Naive thymus-derived CD8-positive, alpha-beta T cell (primary cell): ENCODE data around the gene TCF7L2. TPM values are rescaled to one million over a fixed set of nuclear protein-coding genes. Genes with fewer than 3 reads are reported as not detected.

Source experiments
- ATAC-seq, 2 donors: fragments of 150-1000 bp; cut with Tn5 transposase in 1 of 2; sonication (Bioruptor Pico), chemical (Tn5 transposase) in 1 of 2; 1 replicate in 1 of 2; 2 replicates in 1 of 2; pipeline ENCODE4 v1.10.0; 2021; ENCODE audit warnings: mild to moderate bottlenecking in 2 of 2, moderate library complexity in 2 of 2
- POLR2A ChIA-PET: fragments of 350-600 bp; sonication (Branson Sonifier 250); formaldehyde crosslinking; loops from one replicate; lab custom pipeline; 2021; ENCODE audit warnings: antibody characterized with exemption; lab: Charles Lee
- DNase-seq, 10 donors: peaks; one replicate each; pipeline versions ENCODE4 v3.0.0 to v3.0.0-alpha.2; 2020 to 2022
- H3K27ac Mint-ChIP-seq, 10 donors: one replicate each; pipeline ENCODE4 v1.8.0; 2020 to 2022; ENCODE audit warnings: mild to moderate bottlenecking in 10 of 10, mixed read lengths in 10 of 10, moderate library complexity in 4 of 10, inconsistent platforms in 1 of 10
- H3K27me3 Mint-ChIP-seq, 5 donors: one replicate each; pipeline ENCODE4 v1.8.0; 2021 to 2022; ENCODE audit warnings: mixed read lengths in 5 of 5
- H3K36me3 Mint-ChIP-seq, 3 donors: one replicate each; pipeline ENCODE4 v1.8.0; 2020 to 2022; ENCODE audit warnings: mixed read lengths in 3 of 3, mild to moderate bottlenecking in 2 of 3, inconsistent platforms in 1 of 3
- H3K4me1 Mint-ChIP-seq, 4 donors: one replicate each; pipeline ENCODE4 v1.8.0; 2021 to 2022; ENCODE audit warnings: mixed read lengths in 4 of 4
- H3K4me3 Mint-ChIP-seq, 10 donors: one replicate each; pipeline ENCODE4 v1.8.0; 2020 to 2022; ENCODE audit warnings: mild to moderate bottlenecking in 10 of 10, mixed read lengths in 10 of 10, moderate library complexity in 6 of 10, inconsistent platforms in 1 of 10
- H3K9me3 Mint-ChIP-seq, 9 donors: one replicate each; pipeline ENCODE4 v1.8.0; 2020 to 2022; ENCODE audit warnings: mixed read lengths in 9 of 9, mild to moderate bottlenecking in 3 of 9, inconsistent platforms in 1 of 9, moderate library complexity in 1 of 9
- polyA plus RNA-seq, 3 donors: library from polyadenylated mRNA; unstranded; fragments of 300-500 nt; fragmentation: Illumina TruSeq; gene quantifications; one replicate each; pipeline ENCODE4 v1.2.3, GENCODE V29; 2021
- total RNA-seq, 8 experiments: library from RNA in 2 of 8; stranded (reverse) in 2 of 8; gene quantifications; one replicate each; pipeline ENCODE4 v1.2.3 and lab custom pipeline; 2021 to 2026

The TCF7L2 gene
- total and polyA plus RNA-seq, 5 experiments from 2014 or later = 1.6 to 6.0 (median 4.1) TPM

DNA sequence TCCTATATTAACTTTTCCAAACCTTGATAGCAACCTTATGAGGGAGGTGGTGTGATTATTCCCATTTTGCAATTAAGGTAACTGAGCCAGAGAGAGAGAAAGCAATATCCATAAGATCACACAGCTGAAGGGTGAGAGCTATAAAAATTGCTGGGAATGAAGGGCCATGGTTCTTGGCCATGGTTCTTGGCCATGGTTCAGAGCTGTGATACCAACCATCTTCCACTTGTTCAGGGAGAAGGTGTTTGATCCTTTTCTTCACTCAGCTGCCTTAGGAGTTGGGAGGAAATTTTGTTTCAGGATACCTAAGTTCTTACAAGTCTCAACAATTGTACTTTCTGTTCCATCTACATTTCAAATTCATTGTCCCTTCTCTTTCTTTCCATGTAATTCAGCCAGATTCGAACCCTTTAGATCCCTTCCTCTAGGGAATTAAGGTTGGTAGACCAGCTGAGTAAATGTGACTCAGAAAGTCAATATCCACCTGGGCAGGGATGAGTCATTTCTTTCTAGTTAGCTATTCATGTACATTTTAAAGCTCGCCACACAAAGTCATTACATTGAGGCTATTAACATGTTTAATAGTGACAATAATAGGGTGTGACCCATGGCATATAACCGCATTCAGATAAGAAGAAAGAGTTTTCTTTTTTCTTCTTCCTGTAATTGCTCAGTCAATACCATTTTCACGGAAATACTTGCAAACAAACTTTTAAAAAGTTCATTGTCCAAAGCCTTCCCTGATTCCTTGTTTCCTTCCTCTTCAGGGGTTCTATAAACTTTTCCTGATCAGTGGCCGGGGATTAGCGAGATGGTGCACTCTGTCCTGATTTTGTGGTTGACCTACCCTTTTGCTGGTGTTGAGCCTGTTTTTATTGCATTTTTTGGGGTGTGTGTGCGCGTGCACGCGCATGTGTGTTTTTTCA, 143.4 kb downstream of the TCF7L2 start:
- peaks cover 7 to 11% (median 8%) of the 10 kb centered on the region in 3 donors for H3K36me3 Mint-ChIP-seq
- DNase-seq (no peak), ATAC-seq (no peak)
- H3K9me3 Mint-ChIP-seq = peaks cover 0 to 4% (median 0%) of the 10 kb centered on the region in 9 donors
- peaks cover 16 to 33% (median 19%) of the 10 kb centered on the region in 4 donors for H3K4me1 Mint-ChIP-seq
- POLR2A ChIA-PET = no interaction called here
- no peaks in the 10 kb centered on the region for H3K27me3 Mint-ChIP-seq
- H3K27ac Mint-ChIP-seq = peak overlapping the region in 2 of 10 donors; percentile 13 to 32
- H3K4me3 Mint-ChIP-seq = peak overlapping the region in 6 of 10 donors; percentile 5 to 67 (median 18)

DNA sequence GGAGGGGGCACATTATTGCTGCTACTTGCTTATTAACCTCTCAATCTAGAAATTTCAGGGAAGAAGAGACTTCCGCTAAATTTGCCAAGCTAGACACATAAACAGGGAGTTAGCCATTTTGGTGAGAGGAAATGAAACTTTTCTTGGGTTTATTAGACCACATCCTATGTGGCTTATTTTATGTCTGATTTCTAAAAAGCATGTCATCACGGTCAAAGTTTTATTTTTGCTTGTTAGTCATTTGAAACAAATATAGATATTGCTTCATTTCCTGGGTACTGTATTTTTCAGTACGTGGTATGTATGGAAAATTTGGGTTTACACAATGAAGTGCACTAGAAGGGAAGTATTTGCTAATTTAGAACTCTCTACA, 144.1 kb downstream of the TCF7L2 start:
- Mint-ChIP-seq H3K27ac (peak overlapping the region in 5 of 10 donors; percentile 13 to 57 (median 32)), H3K27me3 (no peaks in the 10 kb centered on the region), H3K9me3 (peaks cover 0 to 4% (median 0%) of the 10 kb centered on the region in 9 donors), H3K36me3 (peaks cover 7 to 14% (median 8%) of the 10 kb centered on the region in 3 donors), H3K4me1 (peaks cover 16 to 33% (median 19%) of the 10 kb centered on the region in 4 donors), H3K4me3 (peak overlapping the region in 5 of 10 donors; percentile 5 to 67 (median 20))
- DNase-seq = no peak
- POLR2A ChIA-PET = no interaction called here
- ATAC-seq = no peak

DNA sequence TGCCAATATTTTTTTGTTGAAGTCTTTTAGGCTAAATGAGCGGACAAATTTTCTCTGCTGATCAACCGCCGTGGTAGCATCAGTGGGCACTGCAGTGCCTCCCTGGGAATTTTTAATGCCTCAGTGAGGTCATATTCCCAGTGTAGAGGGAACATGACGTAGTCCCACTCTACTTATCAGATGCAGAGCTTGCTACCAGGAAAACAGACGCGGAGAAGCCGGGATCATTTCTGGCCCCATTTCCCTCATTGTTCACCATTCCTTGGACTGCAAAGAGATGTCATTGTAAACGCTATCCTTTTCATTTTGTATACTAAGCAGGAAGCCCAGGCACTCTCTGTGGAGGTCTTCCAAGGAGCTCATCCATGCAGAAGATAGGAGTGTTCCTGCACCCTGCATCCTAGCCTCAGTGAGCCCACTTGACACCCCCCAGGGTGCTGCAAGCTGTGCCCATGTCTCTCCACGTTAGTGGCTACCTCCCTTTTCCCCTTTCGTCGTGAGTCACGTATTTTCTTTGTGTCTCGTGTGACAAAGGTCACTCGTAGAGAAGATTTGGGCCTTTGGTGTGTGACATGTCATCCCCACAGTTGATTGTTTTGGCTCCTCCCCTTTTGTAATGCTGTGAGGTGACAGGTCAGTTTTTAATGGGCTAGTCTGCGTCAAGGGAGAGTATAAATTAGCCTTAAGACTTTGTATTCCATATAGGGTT, 145.5 kb downstream of the TCF7L2 start:
- POLR2A ChIA-PET = no interaction called here
- DNase-seq (no peak), ATAC-seq (no peak)
- Mint-ChIP-seq H3K9me3 (peaks cover 0 to 4% (median 0%) of the 10 kb centered on the region in 9 donors), H3K27me3 (no peaks in the 10 kb centered on the region), H3K27ac (no peak overlapping the region), H3K4me1 (peaks cover 16 to 33% (median 19%) of the 10 kb centered on the region in 4 donors), H3K36me3 (peaks cover 7 to 12% (median 7%) of the 10 kb centered on the region in 3 donors), H3K4me3 (no peak overlapping the region)

DNA sequence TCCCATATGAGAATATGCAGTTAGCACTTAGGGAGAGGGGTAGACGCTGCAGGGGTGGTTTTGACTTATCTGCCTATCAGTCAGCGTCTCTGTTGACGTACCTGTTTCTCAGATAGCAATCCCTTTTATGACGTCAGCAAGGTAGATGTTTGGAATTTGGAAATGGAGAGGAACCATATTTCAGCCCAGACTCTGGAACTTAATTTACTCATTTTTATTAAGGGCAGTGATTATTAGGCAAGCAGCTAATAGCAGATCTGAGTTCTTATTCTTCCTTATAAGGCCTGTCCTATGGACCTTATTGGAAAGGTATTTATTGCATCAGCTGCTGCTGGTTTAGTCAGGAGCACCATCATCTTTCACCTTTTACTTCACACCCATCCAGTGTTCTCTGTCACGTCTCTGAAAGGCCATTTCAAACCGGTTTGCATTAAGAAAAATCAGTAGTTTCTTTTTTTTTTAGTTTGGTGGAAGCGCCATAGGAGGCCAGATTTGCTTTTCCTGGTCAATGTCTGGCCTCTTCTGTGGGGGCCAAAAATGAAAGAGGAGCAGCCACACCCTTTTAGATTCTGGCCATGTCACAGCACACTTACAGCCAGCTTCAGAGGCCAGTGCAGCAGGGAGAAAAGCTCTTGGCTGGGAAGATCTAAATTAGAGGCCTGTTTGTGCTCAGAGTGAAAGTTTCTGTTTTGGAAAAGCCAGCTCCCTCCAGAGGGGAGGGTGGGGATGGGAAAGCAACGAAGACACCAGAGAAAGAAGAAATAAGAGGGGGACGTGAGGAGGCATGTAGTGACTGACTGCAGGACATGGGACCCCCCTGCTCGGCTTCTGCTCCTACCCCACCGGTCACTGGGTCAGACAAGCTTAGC, 146.3 kb downstream of the TCF7L2 start:
- no peak for DNase-seq
- peaks cover 6 to 12% (median 7%) of the 10 kb centered on the region in 3 donors for H3K36me3 Mint-ChIP-seq
- no peak overlapping the region for H3K27ac Mint-ChIP-seq
- no peak overlapping the region for H3K4me3 Mint-ChIP-seq
- no peaks in the 10 kb centered on the region for H3K27me3 Mint-ChIP-seq
- H3K4me1 Mint-ChIP-seq = peaks cover 16 to 33% (median 19%) of the 10 kb centered on the region in 4 donors
- ATAC-seq = no peak
- POLR2A ChIA-PET = no interaction called here
- H3K9me3 Mint-ChIP-seq = peaks cover 0 to 4% (median 0%) of the 10 kb centered on the region in 9 donors

DNA sequence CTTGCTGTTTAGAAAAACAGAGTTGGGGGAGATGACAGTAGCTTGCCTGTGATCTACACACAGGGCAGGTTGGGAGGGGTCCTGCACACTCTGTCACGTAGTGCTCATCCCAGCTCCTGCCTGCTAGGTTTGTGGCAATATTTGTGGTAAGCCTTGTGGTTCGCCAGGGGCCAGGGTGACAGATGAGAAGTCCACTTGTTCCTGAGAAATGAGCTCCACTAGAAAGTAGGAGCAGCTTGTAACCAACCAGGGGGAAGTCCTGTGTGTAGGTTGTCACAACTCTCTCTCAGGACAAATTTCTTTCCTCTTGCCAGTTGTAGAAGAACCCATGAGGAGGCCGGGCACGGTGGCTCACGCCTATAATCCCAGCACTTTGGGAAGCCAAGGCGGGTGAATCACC, 147.0 kb downstream of the TCF7L2 start:
- Mint-ChIP-seq H3K36me3 (peaks cover 6 to 10% (median 7%) of the 10 kb centered on the region in 3 donors), H3K4me3 (no peak overlapping the region), H3K27ac (no peak overlapping the region), H3K4me1 (peaks cover 16 to 32% (median 19%) of the 10 kb centered on the region in 4 donors), H3K27me3 (no peaks in the 10 kb centered on the region), H3K9me3 (peaks cover 0 to 4% (median 0%) of the 10 kb centered on the region in 9 donors)
- ATAC-seq = no peak
- POLR2A ChIA-PET = no interaction called here
- no peak for DNase-seq

DNA sequence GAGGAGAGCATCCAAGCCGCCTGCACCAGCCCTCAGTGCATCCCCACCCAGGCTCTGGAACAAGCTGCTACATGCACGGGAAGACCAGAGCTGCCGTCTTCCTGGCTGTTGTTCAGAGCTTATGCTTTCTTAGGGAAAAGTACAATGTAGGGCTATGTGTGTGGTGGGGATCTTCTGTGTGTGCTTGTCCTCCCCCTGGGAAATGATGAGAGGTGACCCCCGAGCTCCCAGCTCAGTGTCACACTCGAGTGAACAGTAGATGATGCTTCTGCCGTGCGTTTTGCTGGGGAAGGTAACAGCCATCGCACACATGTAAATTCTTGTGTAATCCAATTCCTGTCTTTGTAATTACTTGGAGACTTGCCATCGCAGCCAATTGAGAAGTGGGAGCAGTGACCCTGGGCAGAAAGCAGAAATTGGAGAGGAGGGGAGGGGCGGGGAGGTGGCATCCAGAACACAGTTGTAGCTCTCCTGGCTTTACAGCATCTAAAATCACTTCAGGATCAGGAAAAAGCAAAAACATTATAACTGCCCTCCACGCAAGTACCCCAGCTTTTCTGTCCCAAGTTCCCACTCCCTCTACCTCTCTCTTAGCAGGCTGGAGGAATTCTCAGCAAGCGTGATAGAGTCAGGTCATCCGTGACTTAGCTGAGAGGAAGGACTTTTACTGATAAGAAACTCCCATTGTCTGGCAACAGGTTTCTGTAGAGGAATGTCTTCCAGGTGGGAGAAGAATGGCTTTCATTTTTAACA, 149.6 kb downstream of the TCF7L2 start:
- no peaks in the 10 kb centered on the region for H3K27me3 Mint-ChIP-seq
- no peak for DNase-seq
- H3K4me3 Mint-ChIP-seq = no peak overlapping the region
- H3K27ac Mint-ChIP-seq = no peak overlapping the region
- ATAC-seq = no peak
- no peaks in the 10 kb centered on the region for H3K9me3 Mint-ChIP-seq
- POLR2A ChIA-PET = no interaction called here
- peaks cover under 1 to 18% (median 4%) of the 10 kb centered on the region in 4 donors for H3K4me1 Mint-ChIP-seq
- H3K36me3 Mint-ChIP-seq = peaks cover 0 to 6% (median 5%) of the 10 kb centered on the region in 3 donors

DNA sequence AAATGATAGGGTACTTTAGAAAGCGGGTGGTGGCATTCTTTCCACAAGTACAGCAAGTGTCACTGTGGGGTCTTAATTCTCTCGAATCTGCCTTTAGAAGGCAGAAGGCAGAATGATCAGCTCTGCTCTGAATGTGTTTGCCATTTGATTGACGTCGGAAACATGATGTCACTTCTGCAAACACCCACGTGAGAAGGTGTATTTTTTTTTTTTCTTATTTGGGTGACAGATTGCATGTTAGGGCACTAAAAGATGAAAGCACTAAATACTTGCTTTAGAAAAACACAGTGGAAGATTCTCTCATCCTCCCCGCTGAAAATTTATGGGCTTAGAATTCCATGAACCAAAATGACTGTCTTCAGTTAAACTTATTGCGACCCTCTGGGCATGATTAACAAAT, 150.2 kb downstream of the TCF7L2 start:
- peaks cover 0 to 6% (median 5%) of the 10 kb centered on the region in 3 donors for H3K36me3 Mint-ChIP-seq
- POLR2A ChIA-PET = no interaction called here
- no peak for ATAC-seq

DNA sequence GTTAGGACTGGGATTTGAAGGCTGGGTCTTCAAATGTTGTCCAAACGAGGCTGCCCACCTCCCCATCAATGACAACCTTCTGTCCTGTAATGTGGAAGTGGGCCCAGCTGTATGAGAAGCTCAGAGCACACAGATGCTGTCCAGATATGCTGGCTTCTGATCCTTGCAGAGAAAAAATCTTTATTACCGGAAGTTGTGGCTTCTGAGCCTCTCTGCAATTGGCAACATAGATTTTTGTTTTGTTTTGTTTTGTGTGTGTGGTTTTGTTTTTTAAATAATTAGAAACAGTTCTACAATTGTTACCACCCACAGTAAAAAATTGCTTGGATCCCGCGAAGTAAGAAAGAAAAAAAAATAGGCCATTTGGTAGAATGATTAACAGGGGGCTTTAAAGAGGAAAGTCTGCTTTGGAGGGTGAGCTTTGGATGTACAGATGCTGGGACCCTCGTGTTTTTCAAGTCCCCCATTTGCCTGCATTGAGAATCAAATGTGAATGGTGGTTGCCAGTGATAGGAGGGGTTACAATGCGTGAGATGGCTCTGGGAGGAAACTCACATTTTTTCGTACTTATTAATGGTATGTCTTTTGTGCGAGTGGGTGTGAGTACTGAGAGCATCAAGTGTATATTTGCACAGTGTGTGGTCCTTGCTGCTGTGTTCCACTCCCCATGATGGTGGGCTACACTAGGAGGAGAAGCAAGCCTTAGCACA, 153.2 kb downstream of the TCF7L2 start:
- peaks cover 0 to 8% (median 0%) of the 10 kb centered on the region in 4 donors for H3K4me1 Mint-ChIP-seq
- POLR2A ChIA-PET = no interaction called here
- peak overlapping the region in 2 of 10 donors; percentile 27 to 52 for H3K27ac Mint-ChIP-seq
- H3K36me3 Mint-ChIP-seq = peaks cover 0 to 8% (median 0%) of the 10 kb centered on the region in 3 donors
- DNase-seq (no peak), ATAC-seq (no peak)
- H3K9me3 Mint-ChIP-seq = no peaks in the 10 kb centered on the region
- H3K27me3 Mint-ChIP-seq = no peaks in the 10 kb centered on the region
- H3K4me3 Mint-ChIP-seq = no peak overlapping the region

More for the DNA sequence above, 150.2 kb downstream of the TCF7L2 start:
- DNase-seq = no peak
- Mint-ChIP-seq H3K4me3 (no peak overlapping the region), H3K27me3 (no peaks in the 10 kb centered on the region), H3K9me3 (no peaks in the 10 kb centered on the region), H3K4me1 (peaks cover 0 to 17% (median 3%) of the 10 kb centered on the region in 4 donors), H3K27ac (no peak overlapping the region)

DNA sequence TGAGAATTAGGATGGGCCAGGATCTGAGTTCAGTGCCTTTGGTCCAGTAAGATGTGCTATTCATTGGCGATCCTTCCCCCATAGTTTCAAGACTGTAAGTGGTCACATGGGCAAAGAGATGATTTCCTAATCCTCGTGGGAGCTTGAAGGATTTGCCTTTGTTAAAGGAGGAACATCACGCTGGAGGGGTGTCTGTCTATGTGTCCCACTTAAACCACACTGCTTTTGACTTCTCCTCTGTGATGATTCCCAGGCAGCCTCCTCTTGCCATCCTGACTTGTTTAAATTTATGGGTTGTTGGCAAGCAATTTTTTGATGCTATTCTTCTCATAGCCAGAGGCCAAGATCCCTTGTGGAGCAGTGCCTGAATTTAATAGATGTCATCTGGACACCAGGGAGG, 154.0 kb downstream of the TCF7L2 start:
- Mint-ChIP-seq H3K9me3 (no peaks in the 10 kb centered on the region), H3K4me1 (peaks cover 0 to 8% (median 0%) of the 10 kb centered on the region in 4 donors), H3K4me3 (no peak overlapping the region), H3K27me3 (no peaks in the 10 kb centered on the region), H3K36me3 (peaks cover 0 to 5% (median 0%) of the 10 kb centered on the region in 3 donors), H3K27ac (no peak overlapping the region)
- DNase-seq (no peak), ATAC-seq (no peak)
- POLR2A ChIA-PET = no interaction called here

DNA sequence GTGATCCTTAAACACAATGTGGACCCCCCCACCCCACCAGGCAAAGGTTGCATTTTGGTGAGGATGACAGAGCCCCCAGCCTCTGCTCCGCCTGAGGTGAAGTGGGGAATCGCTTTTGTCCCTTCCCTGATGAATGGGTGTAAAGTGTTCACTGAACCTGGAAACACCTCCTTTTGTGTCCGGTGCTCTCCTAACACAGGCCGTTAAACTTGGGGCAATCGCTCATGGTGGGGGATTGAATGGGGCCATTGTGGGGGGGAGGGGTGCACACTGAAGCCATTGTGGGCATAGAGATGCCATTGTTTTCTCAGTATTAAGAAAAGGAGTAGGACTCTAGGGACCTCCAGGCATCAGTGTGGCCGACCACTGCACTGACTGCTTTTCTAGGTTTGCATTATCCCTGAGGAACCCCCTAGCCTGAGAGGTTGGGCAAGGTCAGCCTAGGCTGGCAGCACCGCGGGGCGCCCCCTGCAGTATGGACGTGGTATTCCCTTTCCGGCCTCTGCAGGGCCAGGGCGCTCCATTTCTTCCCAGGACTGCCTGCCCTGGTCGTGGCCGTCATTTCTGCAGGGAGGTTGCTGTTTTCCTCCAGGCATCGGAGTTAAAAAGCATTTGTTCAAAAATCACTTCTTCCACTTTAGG, 158.3 kb downstream of the TCF7L2 start:
- POLR2A ChIA-PET = no interaction called here
- no peak for ATAC-seq
- H3K4me1 Mint-ChIP-seq = peaks cover 0 to 3% (median 0%) of the 10 kb centered on the region in 4 donors
- H3K27ac Mint-ChIP-seq = no peak overlapping the region
- no peak overlapping the region for H3K4me3 Mint-ChIP-seq
- DNase-seq = peak in 4 of 10 donors; percentile 12 to 19 (median 14)
- no peaks in the 10 kb centered on the region for H3K27me3 Mint-ChIP-seq
- H3K9me3 Mint-ChIP-seq = no peaks in the 10 kb centered on the region
- H3K36me3 Mint-ChIP-seq = peaks cover 0 to 3% (median 0%) of the 10 kb centered on the region in 3 donors

DNA sequence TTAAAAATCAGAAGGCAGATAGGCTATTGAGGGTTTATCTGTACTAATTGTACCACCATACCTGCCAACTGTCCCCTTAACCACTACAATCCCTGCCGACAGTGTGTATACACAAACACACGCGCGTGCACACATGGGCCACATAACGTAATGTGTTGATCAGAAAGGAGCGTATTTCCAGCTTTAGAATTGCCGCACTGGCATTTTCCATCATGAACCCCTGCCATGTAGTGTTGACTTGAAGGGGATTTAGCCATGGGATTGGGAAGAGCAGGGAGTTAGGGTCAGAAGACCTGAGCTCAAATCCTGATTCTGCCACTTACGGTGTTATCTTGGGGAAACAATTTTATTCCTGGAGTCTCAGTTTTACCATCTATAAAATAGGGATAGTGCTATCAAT, 158.9 kb downstream of the TCF7L2 start:
- Mint-ChIP-seq H3K36me3 (peaks cover 0 to 3% (median 0%) of the 10 kb centered on the region in 3 donors), H3K4me3 (no peak overlapping the region), H3K27ac (no peak overlapping the region), H3K4me1 (no peaks in the 10 kb centered on the region), H3K9me3 (no peaks in the 10 kb centered on the region), H3K27me3 (no peaks in the 10 kb centered on the region)
- ATAC-seq (no peak), DNase-seq (no peak)
- POLR2A ChIA-PET = no interaction called here
